BLaER1 treated with 17β-estradiol and CSF1 and Interleukin-3, amounts not matched to agents 10 nM and 100 nM (cell line): ENCODE data around the gene SEMA3C.

ENCODE experiments used
- H3K27ac ChIP-seq, 11 experiments: shearing (Covaris generic); formaldehyde crosslinking; 2 replicates each; pipeline ENCODE4 v1.8.1; 2022
- H3K27me3 ChIP-seq, 11 experiments: shearing (Covaris generic); formaldehyde crosslinking; 2 replicates each; pipeline ENCODE4 v1.8.1; 2022
- H3K36me3 ChIP-seq, 11 experiments: shearing (Covaris generic); formaldehyde crosslinking; 2 replicates each; pipeline ENCODE4 v1.8.1; 2022
- H3K4me1 ChIP-seq, 10 experiments: shearing (Covaris generic); formaldehyde crosslinking; 2 replicates each; pipeline ENCODE4 v1.8.1; 2022
- H3K4me2 ChIP-seq, 11 experiments: shearing (Covaris generic); formaldehyde crosslinking; 2 replicates each; pipeline ENCODE4 v1.8.1; 2022
- H3K4me3 ChIP-seq, 10 experiments: shearing (Covaris generic); formaldehyde crosslinking; 2 replicates each; pipeline ENCODE4 v1.8.1; 2022
- H3K9ac ChIP-seq, 11 experiments: shearing (Covaris generic); formaldehyde crosslinking; 2 replicates each; pipeline ENCODE4 v1.8.1; 2022
- H3K9me3 ChIP-seq, 11 experiments: shearing (Covaris generic); formaldehyde crosslinking; replicated peaks in 1 of 11; 2 replicates each; pipeline ENCODE4 v1.8.1; 2022
- H4K20me1 ChIP-seq, 11 experiments: shearing (Covaris generic); formaldehyde crosslinking; 2 replicates each; pipeline ENCODE4 v1.8.1; 2022
- Cebpa-rat ChIP-seq, 11 experiments: shearing (Covaris generic); IDR thresholded peaks; 2 replicates each; pipeline ENCODE4 v1.8.1; 2022

The SEMA3C gene

DNA sequence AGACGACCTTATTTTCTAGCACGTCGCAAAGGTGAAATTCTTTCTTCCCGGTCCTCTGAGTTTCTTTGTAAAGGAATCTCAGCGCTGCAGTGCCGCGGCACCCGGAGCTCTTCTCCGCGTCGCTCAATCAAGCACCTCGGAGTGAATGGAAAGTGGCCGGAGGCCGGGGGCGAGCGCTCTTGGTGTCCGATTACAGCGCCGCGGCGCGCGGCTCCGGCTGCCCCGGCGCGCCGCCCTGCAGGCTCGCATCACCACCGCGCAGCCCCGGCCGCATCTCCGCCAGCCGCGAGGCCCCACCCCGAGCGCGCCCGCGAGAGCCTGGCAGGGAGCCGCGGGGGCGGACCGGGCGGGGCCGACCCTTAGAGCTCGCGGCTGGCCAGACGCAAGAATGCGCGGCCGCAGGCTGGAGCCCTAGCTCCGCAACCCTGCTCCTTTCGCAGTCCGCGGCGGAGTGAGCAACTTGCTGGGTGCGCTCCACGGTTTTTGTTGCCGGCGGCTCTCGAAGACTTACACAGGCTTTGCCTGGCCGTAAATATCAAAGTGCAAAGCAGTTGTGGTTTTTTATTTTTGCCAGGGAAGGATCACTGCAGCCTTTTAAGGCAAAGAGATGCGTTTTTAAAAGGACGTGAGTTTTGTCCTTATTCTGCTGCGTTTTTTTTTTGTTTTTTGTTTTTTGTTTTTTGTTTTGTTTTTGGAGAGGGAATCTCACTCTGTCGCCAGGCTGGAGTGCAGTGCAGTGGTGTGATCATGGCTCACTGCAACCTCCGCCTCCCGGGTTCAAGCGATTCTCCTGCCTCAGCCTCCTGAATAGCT, at the start of gene SEMA3C:
Gene SEMA3C, minus strand, starts transcription at position 143 of the 813 bp plus-strand sequence. CDS start 2,270 bp downstream, outside the sequence.
- H3K27ac ChIP-seq, result peak within 1 kb of the TSS in 2 of 11 experiments; percentile 18 to 30; a peak in 2 of 22 replicates

DNA sequence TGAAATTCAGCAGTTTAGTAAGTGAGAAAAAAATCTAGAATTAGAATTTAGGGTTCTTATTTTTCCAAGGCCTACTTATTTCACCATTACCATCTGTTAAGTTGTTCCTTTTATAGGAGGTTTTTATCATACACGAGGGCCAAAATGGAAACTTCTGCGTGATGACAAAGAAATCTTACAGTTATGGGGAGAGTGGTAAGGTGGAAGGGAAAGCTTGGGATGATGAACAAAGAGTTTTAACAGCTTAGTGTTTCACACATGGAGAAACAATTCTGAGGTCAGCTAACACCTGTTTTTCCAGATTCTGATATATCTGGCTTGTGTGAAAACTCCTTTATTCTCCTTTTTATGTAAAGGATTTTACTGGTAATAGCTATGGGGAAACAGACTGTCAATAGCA, 49.8 kb upstream of the SEMA3C start:
- no peak overlapping the region for H3K9ac ChIP-seq
- no peak for TF ChIP-seq Cebpa-rat (IDR thresholded peaks at IDR 0.05)
- H3K36me3 ChIP-seq, result no peaks in the 10 kb centered on the region
- no peak overlapping the region for H3K4me3 ChIP-seq
- H4K20me1 ChIP-seq, result no peaks in the 10 kb centered on the region
- no peaks in the 10 kb centered on the region for H3K27me3 ChIP-seq
- no peak overlapping the region for H3K27ac ChIP-seq
- H3K4me1 ChIP-seq, result peaks cover 0 to 13% (median 0%) of the 10 kb centered on the region in 10 experiments; a peak in 5 of 20 replicates
- H3K9me3 ChIP-seq, result no peaks in the 10 kb centered on the region
- H3K4me2 ChIP-seq, result no peak overlapping the region

More for the DNA sequence above, at the start of gene SEMA3C:
- H4K20me1 ChIP-seq, result no peaks in the 10 kb centered on the region
- H3K4me2 ChIP-seq, result peak within 1 kb of the TSS; percentile 58 to 78 (median 69)
- peaks cover 0 to 31% (median 23%) of the 10 kb centered on the region in 11 experiments; a peak in 17 of 22 replicates for H3K27me3 ChIP-seq
- peaks cover 0 to 8% (median 0%) of the 10 kb centered on the region in 10 experiments; a peak in 3 of 20 replicates for H3K4me1 ChIP-seq
- no peaks in the 10 kb centered on the region for H3K36me3 ChIP-seq
- TF ChIP-seq Cebpa-rat (IDR thresholded peaks at IDR 0.05), result no peak
- H3K9me3 ChIP-seq, result 0 out of 22 replicates have a peak, but pooled peaks cover 0 to 7% (median 0%) of the 10 kb centered on the region in 11 experiments
- peak within 1 kb of the TSS; percentile 47 to 70 (median 58) for H3K4me3 ChIP-seq
- peak within 1 kb of the TSS in 10 of 11 experiments; percentile 21 to 68 (median 44); a peak in 17 of 22 replicates for H3K9ac ChIP-seq

DNA sequence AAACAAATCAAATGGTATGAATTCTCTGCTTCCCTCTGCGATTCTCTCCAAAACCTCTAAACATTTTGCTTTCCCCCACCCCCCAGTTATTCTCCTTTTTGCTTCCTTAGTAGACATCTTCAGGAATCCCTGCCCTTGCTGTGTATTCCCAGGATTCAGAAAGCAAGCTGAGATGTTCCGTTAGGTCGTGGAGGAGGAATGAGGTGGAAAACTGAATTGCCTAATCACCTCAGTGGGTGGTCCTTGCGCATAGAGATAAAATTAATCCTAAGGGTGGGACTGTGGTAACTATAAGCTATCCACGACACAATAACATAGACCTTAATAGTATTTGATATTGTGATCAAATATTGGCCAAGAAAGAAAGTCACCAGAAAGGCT, 49.1 kb upstream of the SEMA3C start:
- H3K9me3 ChIP-seq, result no peaks in the 10 kb centered on the region
- H3K4me1 ChIP-seq, result peaks cover 0 to 13% (median 0%) of the 10 kb centered on the region in 10 experiments; a peak in 5 of 20 replicates
- no peak overlapping the region; a peak in 1 of 22 replicates for H3K4me2 ChIP-seq
- no peaks in the 10 kb centered on the region for H4K20me1 ChIP-seq
- no peaks in the 10 kb centered on the region for H3K36me3 ChIP-seq
- H3K4me3 ChIP-seq, result no peak overlapping the region
- H3K9ac ChIP-seq, result no peak overlapping the region
- H3K27me3 ChIP-seq, result no peaks in the 10 kb centered on the region
- no peak overlapping the region for H3K27ac ChIP-seq
- no peak for TF ChIP-seq Cebpa-rat (IDR thresholded peaks at IDR 0.05)

DNA sequence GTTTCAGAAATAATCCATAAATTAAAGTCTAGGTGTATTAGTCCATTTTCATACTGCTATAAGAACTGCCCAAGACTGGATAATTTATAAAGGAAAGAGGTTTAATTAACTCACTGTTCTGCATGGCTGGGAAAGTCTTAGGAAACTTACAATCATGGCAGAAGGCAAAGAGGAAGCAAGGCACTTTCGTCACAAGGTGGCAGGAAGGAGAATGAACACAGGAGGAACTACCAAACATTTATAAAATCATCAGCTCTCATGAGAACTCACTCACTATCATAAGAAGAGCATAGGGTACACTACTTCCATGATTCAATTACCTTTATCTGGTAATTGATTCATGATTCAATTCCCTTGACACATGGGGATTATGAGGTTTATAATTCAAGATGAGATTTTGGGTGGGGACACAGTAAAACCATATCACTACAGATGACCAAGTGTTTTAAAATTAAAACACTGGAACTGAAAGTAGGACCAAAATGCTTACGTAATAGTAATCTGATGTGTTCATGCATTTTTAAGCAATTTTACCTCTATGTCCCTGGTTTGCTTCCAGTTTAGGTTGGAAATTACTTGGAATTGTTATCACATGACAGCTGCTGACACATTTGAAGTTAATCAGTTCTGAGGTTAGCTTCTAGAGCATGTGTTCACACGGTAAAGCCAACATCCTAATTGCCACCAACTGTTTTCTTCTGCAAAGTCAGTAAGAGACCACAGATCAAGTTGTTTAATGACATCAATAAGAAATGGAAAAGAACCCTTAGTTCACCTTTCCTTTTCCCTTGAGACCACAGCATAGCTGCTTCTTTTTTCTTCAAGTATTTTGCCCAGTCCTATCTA, 48.4 kb upstream of the SEMA3C start:
- Histone ChIP-seq H3K27ac (no peak overlapping the region), H3K36me3 (no peaks in the 10 kb centered on the region), H3K27me3 (no peaks in the 10 kb centered on the region), H4K20me1 (no peaks in the 10 kb centered on the region), H3K9me3 (no peaks in the 10 kb centered on the region), H3K9ac (no peak overlapping the region), H3K4me3 (no peak overlapping the region), H3K4me1 (peaks cover 0 to 13% (median 0%) of the 10 kb centered on the region in 10 experiments; a peak in 5 of 20 replicates), H3K4me2 (peak overlapping the region in 3 of 11 experiments; percentile 4 to 19 (median 18); a peak in 1 of 22 replicates)
- TF ChIP-seq Cebpa-rat (IDR thresholded peaks at IDR 0.05), result no peak

DNA sequence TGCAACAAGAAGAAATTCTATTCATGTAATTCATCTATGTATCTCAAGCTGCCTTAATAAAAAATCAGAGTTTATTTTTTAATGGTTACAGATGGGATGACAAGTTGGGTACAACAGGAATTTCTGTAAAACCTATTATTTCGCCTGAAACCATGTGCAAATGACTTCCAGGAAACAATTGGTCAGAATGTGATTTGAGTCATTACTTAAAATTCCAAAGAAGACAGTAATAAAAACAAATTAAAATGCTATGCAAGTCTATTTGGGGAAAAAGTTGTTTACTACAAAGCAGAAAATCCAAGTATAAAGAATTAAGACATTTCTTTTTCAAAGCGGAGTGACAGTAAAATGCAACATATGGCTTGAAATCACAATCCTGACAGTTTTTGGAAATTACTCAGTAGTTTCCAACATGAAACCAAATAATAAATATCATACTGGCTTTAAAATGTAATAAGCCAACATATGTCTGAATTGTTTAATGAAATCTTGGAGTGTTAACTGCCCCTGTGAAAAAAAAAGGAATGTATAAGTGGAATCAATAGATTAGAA, 41.5 kb upstream of the SEMA3C start:
- Histone ChIP-seq H4K20me1 (no peaks in the 10 kb centered on the region), H3K4me1 (peaks cover 0 to 5% (median 0%) of the 10 kb centered on the region in 10 experiments; a peak in 1 of 20 replicates), H3K36me3 (no peaks in the 10 kb centered on the region), H3K9me3 (0 out of 22 replicates have a peak, but pooled peaks cover 0 to 3% (median 0%) of the 10 kb centered on the region in 11 experiments), H3K27me3 (no peaks in the 10 kb centered on the region), H3K27ac (no peak overlapping the region), H3K4me2 (no peak overlapping the region), H3K9ac (no peak overlapping the region), H3K4me3 (no peak overlapping the region)
- no peak for TF ChIP-seq Cebpa-rat (IDR thresholded peaks at IDR 0.05)

DNA sequence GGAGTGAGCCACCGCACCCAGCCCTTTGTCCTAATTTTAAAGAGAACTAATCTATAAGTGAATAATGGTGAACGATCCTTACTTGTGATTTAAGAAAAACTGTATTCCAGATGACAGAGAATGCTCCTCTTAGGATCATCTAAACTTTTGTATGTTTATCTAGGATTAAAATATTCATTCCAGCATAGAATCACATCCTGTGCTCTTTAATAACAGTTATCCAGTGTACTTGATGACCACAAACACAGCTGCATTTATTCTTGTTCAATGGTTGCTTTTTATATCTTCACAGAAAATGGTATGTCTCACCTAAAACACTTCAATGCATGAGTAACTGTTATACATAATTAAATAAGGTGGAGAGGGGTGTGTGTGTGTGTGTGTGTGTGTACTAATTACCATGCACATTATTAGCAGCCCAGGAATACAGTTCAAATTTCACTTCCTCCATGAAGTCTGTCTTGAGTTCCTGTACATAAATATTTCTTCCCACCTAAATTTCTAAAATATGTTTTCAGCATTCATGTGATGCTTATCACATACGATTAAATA, 38.5 kb upstream of the SEMA3C start:
- Histone ChIP-seq H3K9ac (no peak overlapping the region), H3K36me3 (no peaks in the 10 kb centered on the region), H3K4me3 (no peak overlapping the region), H4K20me1 (no peaks in the 10 kb centered on the region), H3K4me1 (peaks cover 0 to 5% (median 0%) of the 10 kb centered on the region in 10 experiments; a peak in 1 of 20 replicates), H3K9me3 (0 out of 22 replicates have a peak, but pooled peaks cover 0 to 3% (median 0%) of the 10 kb centered on the region in 11 experiments), H3K27ac (no peak overlapping the region), H3K27me3 (no peaks in the 10 kb centered on the region), H3K4me2 (no peak overlapping the region)
- TF ChIP-seq Cebpa-rat (IDR thresholded peaks at IDR 0.05), result no peak

DNA sequence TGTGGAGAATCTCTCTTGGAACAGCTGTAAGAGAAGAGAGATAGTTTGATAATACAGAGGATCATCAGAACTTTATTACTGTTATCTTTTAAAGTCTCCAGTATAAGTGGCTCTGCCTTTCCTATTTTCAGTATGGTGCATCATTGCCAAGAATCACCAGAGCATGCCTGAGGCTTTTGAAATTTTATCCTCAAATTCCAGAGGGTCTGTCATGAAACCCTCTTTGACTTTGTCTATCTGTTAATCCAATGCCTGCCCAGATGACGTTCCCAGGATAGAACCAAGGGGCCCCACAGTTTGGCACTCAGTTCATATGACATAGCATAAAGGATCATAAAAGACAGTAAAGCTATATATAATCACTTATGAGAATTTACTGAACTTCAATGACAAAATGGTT, 35.3 kb upstream of the SEMA3C start:
- Histone ChIP-seq H4K20me1 (no peaks in the 10 kb centered on the region), H3K4me3 (no peak overlapping the region), H3K9ac (no peak overlapping the region), H3K27ac (no peak overlapping the region), H3K27me3 (no peaks in the 10 kb centered on the region), H3K4me1 (no peaks in the 10 kb centered on the region), H3K4me2 (no peak overlapping the region), H3K36me3 (no peaks in the 10 kb centered on the region), H3K9me3 (0 out of 22 replicates have a peak, but pooled peaks cover 0 to 3% (median 0%) of the 10 kb centered on the region in 11 experiments)
- no peak for TF ChIP-seq Cebpa-rat (IDR thresholded peaks at IDR 0.05)

DNA sequence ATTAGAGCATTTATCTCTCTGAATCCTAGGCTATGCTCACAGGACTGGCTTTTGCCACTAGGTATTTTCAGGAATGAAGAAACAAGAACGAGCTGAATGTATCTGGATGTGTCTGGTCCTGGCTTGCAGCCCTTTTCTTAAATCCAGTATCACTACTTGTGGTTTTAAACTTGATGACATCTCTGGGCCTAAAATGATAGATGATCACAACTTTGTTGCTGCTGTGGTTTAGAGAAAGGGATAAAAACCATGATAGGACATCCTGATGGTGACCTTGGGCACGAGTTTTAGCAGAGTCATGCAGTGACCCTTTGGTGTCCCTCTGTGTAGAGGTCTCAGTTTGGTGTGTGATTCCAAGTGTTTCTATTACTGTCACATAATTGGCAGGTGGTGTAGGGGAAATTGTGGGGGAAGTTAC, 31.7 kb upstream of the SEMA3C start:
- Histone ChIP-seq H3K4me1 (no peaks in the 10 kb centered on the region), H3K27me3 (no peaks in the 10 kb centered on the region), H3K9me3 (no peaks in the 10 kb centered on the region), H3K36me3 (no peaks in the 10 kb centered on the region), H3K4me3 (no peak overlapping the region), H3K27ac (no peak overlapping the region), H4K20me1 (no peaks in the 10 kb centered on the region), H3K9ac (no peak overlapping the region), H3K4me2 (no peak overlapping the region)
- no peak for TF ChIP-seq Cebpa-rat (IDR thresholded peaks at IDR 0.05)
